GM13977 (cell line): ENCODE data around the gene RECK.

ENCODE experiments used
- DNase-seq: peaks from one replicate; pipeline ENCODE4 v3.0.0; 2012; ENCODE audit warnings: low spot score
- CTCF ChIP-seq: IDR thresholded peaks from 2 replicates; pipeline ENCODE4 v1.5.1; 2012; ENCODE audit warnings: mild to moderate bottlenecking, control low read depth; ENCODE audit not compliant: insufficient read depth; ENCODE audit errors: extremely low read depth, missing control alignments
- in situ Hi-C: fragments of 300-500 bp; cut with MboI; formaldehyde crosslinking; loops from one replicate; pipeline ENCODE4 v1.12.0; 2022; ENCODE audit warnings: low sequenced_read_pairs, low pct_unique_long_range_greater_than_20kb, mixed read lengths, inconsistent platforms; ENCODE audit not compliant: unreplicated experiment

Gene RECK

GRCh38 chr9:36051317-36051716, 14.6 kb downstream of the RECK start:
- no peak for DNase-seq
- in situ Hi-C loops: no loop called here

GRCh38 chr9:36053971-36054370, 17.3 kb downstream of the RECK start:
- in situ Hi-C loops: no loop called here
- no peak for DNase-seq
- TF ChIP-seq CTCF: no peak

More at GRCh38 chr9:36051317-36051716, 14.6 kb downstream of the RECK start:
- TF ChIP-seq CTCF: no peak

GRCh38 chr9:36056896-36057295, 20.2 kb downstream of the RECK start:
- no peak for DNase-seq
- no peak for TF ChIP-seq CTCF
- in situ Hi-C loops: no loop called here

GRCh38 chr9:36063804-36064447, 27.2 kb downstream of the RECK start:
- no peak for TF ChIP-seq CTCF
- no peak for DNase-seq
- in situ Hi-C loops: no loop called here

- in situ Hi-C loops: no loop called here
- no peak for DNase-seq
Measured at GRCh38 chr9:36064448-36065037, 27.8 kb downstream of the RECK start.

GRCh38 chr9:36074055-36074454, 37.3 kb downstream of the RECK start:
- in situ Hi-C loops: no loop called here
- DNase-seq: no peak
- no peak for TF ChIP-seq CTCF

More at GRCh38 chr9:36064448-36065037, 27.8 kb downstream of the RECK start:
- no peak for TF ChIP-seq CTCF
